Tibial nerve (tissue), 4 donors: Measurements from ENCODE around the gene SMCO2.
"Not testable (repeated sequence)": the region's sequence is repeated elsewhere in the genome, so short reads cannot be mapped to it uniquely, and the experiment has no call there.

Experiments used
- CTCF ChIP-seq, 5 experiments: fragments of 200-600 bp in 3 of 5; fragments of 450-650 bp in 2 of 5; sonication (generic) in 3 of 5; IDR thresholded peaks; one replicate each; pipeline ENCODE4 v1.5.1; 2016 to 2019; ENCODE audit warnings: antibody characterized with exemption in 5 of 5, mild to moderate bottlenecking in 3 of 5, moderate library complexity in 2 of 5
- EP300 ChIP-seq, 2 donors: sonication (generic); formaldehyde crosslinking; IDR thresholded peaks; one replicate each; pipeline ENCODE4 v1.6.1; 2017; ENCODE audit warnings: antibody characterized with exemption in 2 of 2, mild to moderate bottlenecking in 1 of 2
- POLR2A ChIP-seq, 2 donors: fragments of 450-650 bp; IDR thresholded peaks; one replicate each; pipeline ENCODE4 v1.6.1; 2017; ENCODE audit warnings: antibody characterized with exemption in 2 of 2, mild to moderate bottlenecking in 2 of 2, moderate library complexity in 2 of 2

DNA sequence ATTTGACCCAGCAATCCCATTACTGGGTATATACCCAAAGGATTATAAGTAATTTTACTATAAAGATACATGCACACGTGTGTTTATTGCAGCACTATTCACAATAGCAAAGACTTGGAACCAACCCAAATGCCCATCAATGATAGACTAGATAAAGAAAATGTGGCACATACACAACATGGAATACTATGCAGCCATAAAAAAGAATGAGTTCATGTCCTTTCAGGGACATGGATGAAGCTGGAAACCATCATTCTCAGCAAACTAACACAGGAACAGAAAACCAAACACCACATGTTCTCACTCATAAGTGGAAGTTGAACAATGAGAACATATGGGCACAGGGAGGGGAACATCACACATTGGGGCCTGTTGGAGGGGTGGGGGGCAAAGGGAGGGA is 98.3 kb downstream of the SMCO2 start:
- TF ChIP-seq POLR2A, EP300, CTCF (IDR thresholded peaks at IDR 0.05): not testable (repeated sequence)
